DOHH2 (cell line): Measurements from ENCODE around the gene LGALS9.

Experiments
- H3F3A ChIP-seq: fragments of 200-600 bp; sonication (generic), shearing (Covaris generic); 2 replicates; pipeline ENCODE4 v1.6.0; 2016; ENCODE audit warnings: antibody characterized with exemption, mild to moderate bottlenecking; ENCODE audit not compliant: control insufficient read depth, insufficient read depth
- H3K27ac ChIP-seq: fragments of 200-600 bp; sonication (generic); 2 replicates; pipeline ENCODE4 v1.5.1; 2014; ENCODE audit warnings: low read depth, mild to moderate bottlenecking, low read length, moderate library complexity
- H3K27me3 ChIP-seq: fragments of 200-600 bp; sonication (generic); 2 replicates; pipeline ENCODE4 v1.6.1; 2014; ENCODE audit warnings: mild to moderate bottlenecking, low read length, mixed read lengths; ENCODE audit not compliant: control insufficient read depth
- H3K36me3 ChIP-seq: fragments of 200-600 bp; sonication (generic); 2 replicates; pipeline ENCODE4 v1.6.1; 2014; ENCODE audit warnings: mild to moderate bottlenecking, low read length, moderate library complexity, mixed read lengths; ENCODE audit not compliant: control insufficient read depth
- H3K4me1 ChIP-seq: fragments of 200-600 bp; sonication (generic); 2 replicates; pipeline ENCODE4 v1.6.1; 2014; ENCODE audit warnings: mild to moderate bottlenecking, low read length, mixed read lengths; ENCODE audit not compliant: control insufficient read depth
- H3K4me2 ChIP-seq: fragments of 200-600 bp; sonication (generic); 2 replicates; pipeline ENCODE4 v1.6.0; 2014; ENCODE audit warnings: mild to moderate bottlenecking, low read length, moderate library complexity
- H3K4me3 ChIP-seq: fragments of 200-600 bp; sonication (generic); 2 replicates; pipeline ENCODE4 v1.5.1; 2014; ENCODE audit warnings: mild to moderate bottlenecking, low read length, mixed read lengths
- H3K79me2 ChIP-seq: fragments of 200-600 bp; sonication (generic); 2 replicates; pipeline ENCODE4 v1.6.1; 2014; ENCODE audit warnings: mild to moderate bottlenecking, low read length, mixed read lengths; ENCODE audit not compliant: control insufficient read depth
- H3K9me2 ChIP-seq: fragments of 200-600 bp; sonication (generic); replicated peaks from 2 replicates; pipeline ENCODE4 v1.6.1; 2014; ENCODE audit warnings: mild to moderate bottlenecking, low read length, mixed read lengths; ENCODE audit not compliant: control insufficient read depth
- H3K9me3 ChIP-seq: fragments of 200-600 bp; sonication (generic); 2 replicates; pipeline ENCODE4 v1.6.1; 2014; ENCODE audit warnings: antibody characterized with exemption, low read length, mixed read lengths; ENCODE audit not compliant: control insufficient read depth, insufficient read depth
- H4K20me1 ChIP-seq: fragments of 200-600 bp; sonication (generic); 2 replicates; pipeline ENCODE4 v1.6.0; 2014; ENCODE audit warnings: low read depth, mild to moderate bottlenecking, antibody characterized with exemption, low read length, moderate library complexity; ENCODE audit not compliant: control insufficient read depth, insufficient read depth
- EZH2phosphoT487 ChIP-seq: fragments of 200-600 bp; sonication (generic); IDR thresholded peaks from 2 replicates; pipeline ENCODE4 v1.6.1; 2017; ENCODE audit warnings: borderline replicate concordance, mild to moderate bottlenecking, antibody characterized with exemption, low read length, moderate library complexity, mixed read lengths
- TF ChIP-seq, protein P1 (sequence below): fragments of 200-600 bp; sonication (generic); IDR thresholded peaks from one replicate; pipeline ENCODE4 v1.5.1; 2014; ENCODE audit warnings: antibody characterized with exemption, mild to moderate bottlenecking, low read depth, low read length; ENCODE audit not compliant: poor library complexity, severe bottlenecking

Gene LGALS9

DNA sequence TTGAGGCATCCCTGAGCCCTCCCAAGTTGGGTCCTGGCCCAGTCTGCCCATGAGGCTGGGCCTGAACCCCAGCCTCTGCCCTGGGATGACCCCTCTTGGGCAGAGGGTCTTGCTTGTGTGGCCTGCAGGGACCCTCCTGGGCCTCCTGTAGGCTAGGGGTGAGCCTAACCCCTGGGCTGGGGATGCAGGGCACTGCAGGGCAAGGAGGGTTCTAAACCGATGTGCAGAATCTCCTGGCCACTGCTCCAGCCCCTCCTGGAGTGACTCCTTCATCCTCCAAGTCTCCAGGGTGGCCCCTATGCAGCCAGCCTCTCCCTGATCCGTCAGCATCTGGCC is 37.5 kb downstream of the LGALS9 start:
- no peaks in the 10 kb centered on the region for H4K20me1 ChIP-seq
- no peaks in the 10 kb centered on the region for H3K36me3 ChIP-seq
- H3F3A ChIP-seq, result no peaks in the 10 kb centered on the region
- H3K4me3 ChIP-seq, result no peak overlapping the region
- H3K9me2 ChIP-seq, result no peaks in the 10 kb centered on the region
- H3K4me1 ChIP-seq, result no peaks in the 10 kb centered on the region
- H3K79me2 ChIP-seq, result no peaks in the 10 kb centered on the region
- H3K27ac ChIP-seq, result no peak overlapping the region
- TF ChIP-seq, protein P1, sequence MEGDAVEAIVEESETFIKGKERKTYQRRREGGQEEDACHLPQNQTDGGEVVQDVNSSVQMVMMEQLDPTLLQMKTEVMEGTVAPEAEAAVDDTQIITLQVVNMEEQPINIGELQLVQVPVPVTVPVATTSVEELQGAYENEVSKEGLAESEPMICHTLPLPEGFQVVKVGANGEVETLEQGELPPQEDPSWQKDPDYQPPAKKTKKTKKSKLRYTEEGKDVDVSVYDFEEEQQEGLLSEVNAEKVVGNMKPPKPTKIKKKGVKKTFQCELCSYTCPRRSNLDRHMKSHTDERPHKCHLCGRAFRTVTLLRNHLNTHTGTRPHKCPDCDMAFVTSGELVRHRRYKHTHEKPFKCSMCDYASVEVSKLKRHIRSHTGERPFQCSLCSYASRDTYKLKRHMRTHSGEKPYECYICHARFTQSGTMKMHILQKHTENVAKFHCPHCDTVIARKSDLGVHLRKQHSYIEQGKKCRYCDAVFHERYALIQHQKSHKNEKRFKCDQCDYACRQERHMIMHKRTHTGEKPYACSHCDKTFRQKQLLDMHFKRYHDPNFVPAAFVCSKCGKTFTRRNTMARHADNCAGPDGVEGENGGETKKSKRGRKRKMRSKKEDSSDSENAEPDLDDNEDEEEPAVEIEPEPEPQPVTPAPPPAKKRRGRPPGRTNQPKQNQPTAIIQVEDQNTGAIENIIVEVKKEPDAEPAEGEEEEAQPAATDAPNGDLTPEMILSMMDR, result no peak
- TF ChIP-seq EZH2phosphoT487, result no peak
- no peaks in the 10 kb centered on the region for H3K9me3 ChIP-seq
- H3K27me3 ChIP-seq, result no peaks in the 10 kb centered on the region
- no peak overlapping the region for H3K4me2 ChIP-seq

DNA sequence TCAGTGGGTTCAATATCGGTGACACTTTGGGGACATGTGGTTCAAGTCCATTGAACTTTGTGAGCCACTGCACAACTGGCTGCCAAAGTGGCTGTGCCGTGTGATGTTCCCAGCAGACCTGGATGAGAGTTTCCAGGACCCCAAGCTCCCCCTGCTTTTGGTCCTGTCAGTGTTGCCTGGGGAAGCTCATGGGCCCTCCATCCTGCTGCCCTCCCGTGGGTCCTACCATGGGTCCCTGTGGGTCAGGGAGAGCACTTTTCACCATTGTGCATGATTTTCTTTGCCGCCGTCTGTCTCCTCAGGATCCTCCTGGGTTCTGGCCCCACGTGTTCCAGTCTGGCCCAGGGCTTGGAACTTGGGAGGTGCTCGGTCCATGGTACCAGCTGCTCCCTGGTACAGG is 38.1 kb downstream of the LGALS9 start:
- H3K4me2 ChIP-seq, result no peak overlapping the region

DNA sequence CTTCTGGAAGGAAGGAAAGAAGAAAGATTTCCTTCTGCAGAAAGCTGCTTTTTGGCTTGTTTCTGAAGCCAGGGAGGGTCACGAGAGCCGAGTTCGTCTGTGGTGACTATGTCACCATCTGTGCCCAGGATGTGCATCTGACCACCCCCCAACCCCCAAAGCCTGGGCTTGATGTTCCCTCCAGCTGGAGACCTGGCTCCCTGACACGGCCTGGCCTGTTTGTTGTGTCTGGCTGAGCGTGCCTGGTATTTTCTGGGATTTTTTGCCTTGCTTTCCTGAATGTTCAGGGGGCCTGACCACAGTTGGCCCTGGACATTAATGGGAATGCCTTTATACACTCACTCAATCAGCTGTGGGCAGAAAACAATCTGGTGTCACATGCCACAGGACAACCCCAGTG is 38.9 kb downstream of the LGALS9 start:
- Histone ChIP-seq H3F3A (no peaks in the 10 kb centered on the region), H4K20me1 (no peaks in the 10 kb centered on the region), H3K4me2 (no peak overlapping the region), H3K27me3 (no peaks in the 10 kb centered on the region), H3K36me3 (no peaks in the 10 kb centered on the region), H3K4me1 (no peaks in the 10 kb centered on the region), H3K4me3 (no peak overlapping the region), H3K27ac (no peak overlapping the region), H3K9me2 (no peaks in the 10 kb centered on the region), H3K79me2 (no peaks in the 10 kb centered on the region), H3K9me3 (no peaks in the 10 kb centered on the region)
- TF ChIP-seq, protein P1, result no peak
- TF ChIP-seq EZH2phosphoT487, result no peak

More for the DNA sequence above, 38.1 kb downstream of the LGALS9 start:
- H3K4me3 ChIP-seq, result no peak overlapping the region
- no peaks in the 10 kb centered on the region for H3K79me2 ChIP-seq
- no peaks in the 10 kb centered on the region for H3K9me3 ChIP-seq
- H3K27me3 ChIP-seq, result no peaks in the 10 kb centered on the region
- H3F3A ChIP-seq, result no peaks in the 10 kb centered on the region
- H4K20me1 ChIP-seq, result no peaks in the 10 kb centered on the region
- TF ChIP-seq, protein P1, result no peak
- no peak for TF ChIP-seq EZH2phosphoT487
- H3K27ac ChIP-seq, result no peak overlapping the region
- no peaks in the 10 kb centered on the region for H3K36me3 ChIP-seq
- no peaks in the 10 kb centered on the region for H3K4me1 ChIP-seq
- no peaks in the 10 kb centered on the region for H3K9me2 ChIP-seq
